Measurements from ENCODE around the gene PYROXD2.

DNA sequence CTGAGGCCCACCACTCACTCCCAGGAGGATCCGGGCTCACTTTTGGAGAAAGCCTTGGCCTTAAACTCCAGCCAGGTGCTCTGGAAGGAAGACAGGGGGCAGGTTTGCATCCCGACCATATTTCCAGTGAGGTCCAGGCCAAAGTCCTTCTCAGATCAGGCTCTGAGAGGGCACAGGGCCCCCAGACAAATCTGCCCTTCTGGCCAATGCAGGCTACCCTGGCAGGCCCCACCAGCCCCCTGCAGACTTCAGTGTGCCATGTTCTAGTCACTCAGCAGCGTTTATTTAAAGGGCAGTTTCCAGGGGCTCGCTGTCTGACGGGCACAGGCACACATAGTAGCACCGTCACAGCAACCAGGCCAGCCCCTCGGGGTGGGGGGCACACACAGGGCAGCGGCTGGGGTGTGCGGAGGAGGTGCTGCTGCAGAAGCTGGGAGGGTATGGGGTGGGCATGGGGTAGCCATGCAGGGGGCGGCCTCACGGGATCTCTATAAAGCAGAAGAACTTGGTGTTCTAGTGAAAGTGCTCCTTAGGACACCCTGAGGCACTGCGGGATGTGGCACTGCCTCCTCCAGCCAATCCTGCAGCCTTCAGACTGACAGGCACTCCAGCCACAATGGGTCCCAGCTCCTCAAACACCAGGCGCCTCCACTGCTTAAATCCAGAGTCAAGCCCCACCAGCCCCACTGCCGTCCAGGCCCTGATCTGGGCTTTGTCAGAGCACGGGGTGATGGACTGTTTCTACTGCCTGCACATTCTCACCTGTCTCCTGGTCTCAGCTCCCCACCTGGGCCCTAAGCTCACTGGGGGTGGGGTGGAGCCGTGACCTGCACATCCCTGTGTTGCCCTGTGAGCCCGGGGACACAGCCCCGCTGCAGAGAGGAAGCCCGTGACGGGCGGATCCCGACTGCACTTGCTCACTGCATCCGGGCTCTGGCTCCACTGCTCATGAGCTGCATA is 9.6 kb upstream of the PYROXD2 start:
- TF ChIP-seq EZH2phosphoT487 (IDR thresholded peaks at IDR 0.05; ENCODE audit: unreplicated experiment) = no peak
- TF ChIP-seq, protein P1, sequence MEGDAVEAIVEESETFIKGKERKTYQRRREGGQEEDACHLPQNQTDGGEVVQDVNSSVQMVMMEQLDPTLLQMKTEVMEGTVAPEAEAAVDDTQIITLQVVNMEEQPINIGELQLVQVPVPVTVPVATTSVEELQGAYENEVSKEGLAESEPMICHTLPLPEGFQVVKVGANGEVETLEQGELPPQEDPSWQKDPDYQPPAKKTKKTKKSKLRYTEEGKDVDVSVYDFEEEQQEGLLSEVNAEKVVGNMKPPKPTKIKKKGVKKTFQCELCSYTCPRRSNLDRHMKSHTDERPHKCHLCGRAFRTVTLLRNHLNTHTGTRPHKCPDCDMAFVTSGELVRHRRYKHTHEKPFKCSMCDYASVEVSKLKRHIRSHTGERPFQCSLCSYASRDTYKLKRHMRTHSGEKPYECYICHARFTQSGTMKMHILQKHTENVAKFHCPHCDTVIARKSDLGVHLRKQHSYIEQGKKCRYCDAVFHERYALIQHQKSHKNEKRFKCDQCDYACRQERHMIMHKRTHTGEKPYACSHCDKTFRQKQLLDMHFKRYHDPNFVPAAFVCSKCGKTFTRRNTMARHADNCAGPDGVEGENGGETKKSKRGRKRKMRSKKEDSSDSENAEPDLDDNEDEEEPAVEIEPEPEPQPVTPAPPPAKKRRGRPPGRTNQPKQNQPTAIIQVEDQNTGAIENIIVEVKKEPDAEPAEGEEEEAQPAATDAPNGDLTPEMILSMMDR (conservative IDR thresholded peaks at IDR 0.05; ENCODE audit: low read depth in 2 of 2) = no peak
- no peak for TF ChIP-seq STAT1 (IDR thresholded peaks at IDR 0.05; ENCODE audit: unreplicated experiment)
- TF ChIP-seq POLR2AphosphoS5 (IDR thresholded peaks at IDR 0.05; ENCODE audit: low read depth) = no peak
- TF ChIP-seq EZH2 (IDR thresholded peaks at IDR 0.05; ENCODE audit: low read depth, unreplicated experiment) = no peak
